ENCODE data around the gene SLC38A8.

SLC38A8 gene

GRCh38 chr16:84039696-84040095 lies 2.9 kb downstream of the SLC38A8 start:
- TF ChIP-seq CEBPB (IDR thresholded peaks at IDR 0.05) (no peak), REST (IDR thresholded peaks at IDR 0.05; ENCODE audit: low read depth) (no peak), YY1 (IDR thresholded peaks at IDR 0.05; ENCODE audit: low read depth) (no peak), ZBTB7A (IDR thresholded peaks at IDR 0.05; ENCODE audit: low read depth) (no peak), USF1 (IDR thresholded peaks at IDR 0.05) (no peak), RAD21 (IDR thresholded peaks at IDR 0.05; ENCODE audit: low read depth) (no peak), CREB1 (IDR thresholded peaks at IDR 0.05; ENCODE audit: low read depth) (no peak), MAX (IDR thresholded peaks at IDR 0.05) (no peak), TCF12 (IDR thresholded peaks at IDR 0.05; ENCODE audit: low read depth) (no peak), EGR1 (IDR thresholded peaks at IDR 0.05) (no peak), FOXM1 (IDR thresholded peaks at IDR 0.05; ENCODE audit: borderline replicate concordance, low read depth) (no peak), TAF1 (IDR thresholded peaks at IDR 0.05; ENCODE audit: low read depth) (no peak), TEAD4 (IDR thresholded peaks at IDR 0.05) (no peak), NFIC (IDR thresholded peaks at IDR 0.05) (no peak), EP300 (IDR thresholded peaks at IDR 0.05; ENCODE audit: borderline replicate concordance) (no peak)

GRCh38 chr16:84038469-84038868 lies 4.1 kb downstream of the SLC38A8 start:
- TF ChIP-seq RAD21 (IDR thresholded peaks at IDR 0.05; ENCODE audit: low read depth) (no peak), EP300 (IDR thresholded peaks at IDR 0.05; ENCODE audit: borderline replicate concordance) (no peak), NFIC (IDR thresholded peaks at IDR 0.05) (no peak), ZBTB7A (IDR thresholded peaks at IDR 0.05; ENCODE audit: low read depth) (no peak), TCF12 (IDR thresholded peaks at IDR 0.05; ENCODE audit: low read depth) (no peak), TEAD4 (IDR thresholded peaks at IDR 0.05) (no peak), FOXM1 (IDR thresholded peaks at IDR 0.05; ENCODE audit: borderline replicate concordance, low read depth) (no peak), CEBPB (IDR thresholded peaks at IDR 0.05) (no peak), TAF1 (IDR thresholded peaks at IDR 0.05; ENCODE audit: low read depth) (no peak), CREB1 (IDR thresholded peaks at IDR 0.05; ENCODE audit: low read depth) (no peak), USF1 (IDR thresholded peaks at IDR 0.05) (no peak), MAX (IDR thresholded peaks at IDR 0.05) (no peak), YY1 (IDR thresholded peaks at IDR 0.05; ENCODE audit: low read depth) (no peak)

GRCh38 chr16:84036982-84037425 lies 5.6 kb downstream of the SLC38A8 start:
- TF ChIP-seq NFIC (IDR thresholded peaks at IDR 0.05): peak; percentile 97
- no peak; the same call in 1 of the 2 replicates for TF ChIP-seq USF1 (IDR thresholded peaks at IDR 0.05)
- TF ChIP-seq EP300 (IDR thresholded peaks at IDR 0.05; ENCODE audit: borderline replicate concordance): peak; percentile 90
- no peak for TF ChIP-seq CREB1 (IDR thresholded peaks at IDR 0.05; ENCODE audit: low read depth)
- TF ChIP-seq YY1 (IDR thresholded peaks at IDR 0.05; ENCODE audit: low read depth): no peak; the same call in 1 of the 2 replicates
- TF ChIP-seq REST (IDR thresholded peaks at IDR 0.05; ENCODE audit: low read depth): no peak
- peak; percentile 94 for TF ChIP-seq TCF12 (IDR thresholded peaks at IDR 0.05; ENCODE audit: low read depth)
- TF ChIP-seq CEBPB (IDR thresholded peaks at IDR 0.05): peak; percentile 14
- peak; percentile 60; the same call in 1 of the 2 replicates for TF ChIP-seq FOXM1 (IDR thresholded peaks at IDR 0.05; ENCODE audit: borderline replicate concordance, low read depth)
- TF ChIP-seq MAX (IDR thresholded peaks at IDR 0.05): peak; percentile 69
- TF ChIP-seq TEAD4 (IDR thresholded peaks at IDR 0.05): no peak; the same call in none of the 2 replicates
- peak; percentile 64; the same call in 1 of the 2 replicates for TF ChIP-seq EGR1 (IDR thresholded peaks at IDR 0.05)
- no peak for TF ChIP-seq RAD21 (IDR thresholded peaks at IDR 0.05; ENCODE audit: low read depth)
- TF ChIP-seq TAF1 (IDR thresholded peaks at IDR 0.05; ENCODE audit: low read depth): no peak
- no peak for TF ChIP-seq ZBTB7A (IDR thresholded peaks at IDR 0.05; ENCODE audit: low read depth)

- TF ChIP-seq REST (IDR thresholded peaks at IDR 0.05; ENCODE audit: low read depth) (no peak), RAD21 (IDR thresholded peaks at IDR 0.05; ENCODE audit: low read depth) (no peak)
These were observed 6.5 kb downstream of the SLC38A8 start for GRCh38 chr16:84036131-84036530.
